DMS114 treated with DMSO at 0.1 percent for 48 hours (cell line): ENCODE measurements around the gene PDCD11.
"Not testable (repeated sequence)": the region's sequence is repeated elsewhere in the genome, so short reads cannot be mapped to it uniquely, and the experiment has no call there.

ENCODE experiments used
- DNase-seq: peaks from one replicate; lab custom pipeline; 2025; ENCODE audit not compliant: unreplicated experiment; lab: John Stamatoyannopoulos, UW

The PDCD11 gene, protein sequence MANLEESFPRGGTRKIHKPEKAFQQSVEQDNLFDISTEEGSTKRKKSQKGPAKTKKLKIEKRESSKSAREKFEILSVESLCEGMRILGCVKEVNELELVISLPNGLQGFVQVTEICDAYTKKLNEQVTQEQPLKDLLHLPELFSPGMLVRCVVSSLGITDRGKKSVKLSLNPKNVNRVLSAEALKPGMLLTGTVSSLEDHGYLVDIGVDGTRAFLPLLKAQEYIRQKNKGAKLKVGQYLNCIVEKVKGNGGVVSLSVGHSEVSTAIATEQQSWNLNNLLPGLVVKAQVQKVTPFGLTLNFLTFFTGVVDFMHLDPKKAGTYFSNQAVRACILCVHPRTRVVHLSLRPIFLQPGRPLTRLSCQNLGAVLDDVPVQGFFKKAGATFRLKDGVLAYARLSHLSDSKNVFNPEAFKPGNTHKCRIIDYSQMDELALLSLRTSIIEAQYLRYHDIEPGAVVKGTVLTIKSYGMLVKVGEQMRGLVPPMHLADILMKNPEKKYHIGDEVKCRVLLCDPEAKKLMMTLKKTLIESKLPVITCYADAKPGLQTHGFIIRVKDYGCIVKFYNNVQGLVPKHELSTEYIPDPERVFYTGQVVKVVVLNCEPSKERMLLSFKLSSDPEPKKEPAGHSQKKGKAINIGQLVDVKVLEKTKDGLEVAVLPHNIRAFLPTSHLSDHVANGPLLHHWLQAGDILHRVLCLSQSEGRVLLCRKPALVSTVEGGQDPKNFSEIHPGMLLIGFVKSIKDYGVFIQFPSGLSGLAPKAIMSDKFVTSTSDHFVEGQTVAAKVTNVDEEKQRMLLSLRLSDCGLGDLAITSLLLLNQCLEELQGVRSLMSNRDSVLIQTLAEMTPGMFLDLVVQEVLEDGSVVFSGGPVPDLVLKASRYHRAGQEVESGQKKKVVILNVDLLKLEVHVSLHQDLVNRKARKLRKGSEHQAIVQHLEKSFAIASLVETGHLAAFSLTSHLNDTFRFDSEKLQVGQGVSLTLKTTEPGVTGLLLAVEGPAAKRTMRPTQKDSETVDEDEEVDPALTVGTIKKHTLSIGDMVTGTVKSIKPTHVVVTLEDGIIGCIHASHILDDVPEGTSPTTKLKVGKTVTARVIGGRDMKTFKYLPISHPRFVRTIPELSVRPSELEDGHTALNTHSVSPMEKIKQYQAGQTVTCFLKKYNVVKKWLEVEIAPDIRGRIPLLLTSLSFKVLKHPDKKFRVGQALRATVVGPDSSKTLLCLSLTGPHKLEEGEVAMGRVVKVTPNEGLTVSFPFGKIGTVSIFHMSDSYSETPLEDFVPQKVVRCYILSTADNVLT (N-terminal part only)

DNA sequence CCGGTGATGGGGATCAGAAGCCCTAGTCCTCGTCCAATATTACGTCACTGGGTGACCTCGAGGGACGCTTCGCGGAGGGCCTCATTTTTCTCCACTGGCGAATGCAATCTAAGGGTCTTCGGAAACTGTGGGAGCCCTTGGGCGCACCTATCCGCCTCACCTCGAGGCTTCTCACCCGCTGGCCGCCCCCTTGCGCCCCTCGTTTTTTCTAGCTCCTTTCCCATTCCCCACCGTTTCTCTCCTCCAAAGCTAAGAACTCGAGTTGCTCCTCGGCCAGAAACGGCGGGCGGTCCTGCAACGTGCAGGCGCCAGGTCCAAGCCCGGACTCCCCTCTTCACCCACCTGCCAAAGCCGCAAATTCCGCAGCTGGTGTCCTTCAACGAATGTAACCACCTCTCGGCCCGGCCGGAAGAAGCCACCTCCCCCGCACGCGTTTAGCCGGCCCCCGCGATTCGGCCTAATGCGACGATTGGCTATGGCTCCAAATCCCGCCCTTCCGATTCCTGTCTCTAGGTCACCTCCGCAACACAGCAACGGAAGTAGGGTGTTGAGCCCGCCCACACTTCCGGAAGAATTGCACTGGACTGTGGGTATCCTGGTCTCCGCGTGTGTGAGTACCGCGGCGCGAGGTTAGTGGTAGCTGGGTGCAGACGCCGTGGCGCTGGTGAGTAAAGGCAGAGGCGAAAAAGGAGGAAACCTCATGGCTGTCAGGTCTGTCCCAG lies at the start of gene PDCD11, which contains the start of gene ATP5MK:
Gene PDCD11, plus strand, starts transcription at position 560 of the 722 bp plus-strand sequence. CDS start 1,801 bp downstream, outside the sequence.
Gene ATP5MK, minus strand, starts transcription at position 409 of the 722 bp plus-strand sequence. CDS start 4,018 bp downstream, outside the sequence.
- peak; percentile 99 for DNase-seq

DNA sequence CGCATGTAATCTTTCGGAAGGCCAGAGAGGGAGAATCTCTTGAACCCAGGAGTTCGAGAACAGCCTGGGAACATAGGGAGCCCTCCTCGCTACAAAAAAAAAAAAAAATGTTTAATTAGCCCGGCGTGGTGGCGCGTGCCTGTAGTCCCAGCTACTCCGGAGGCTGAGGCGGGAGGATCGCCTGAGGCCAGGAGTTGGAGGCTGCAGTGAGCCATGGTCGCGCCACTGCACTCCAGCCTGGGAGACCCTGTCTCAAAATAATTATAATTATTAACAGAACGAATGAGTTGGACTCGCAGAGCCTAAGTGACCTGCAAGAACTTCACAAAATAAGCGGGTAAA lies 46.3 kb upstream of the PDCD11 start:
- no peak for DNase-seq

DNA sequence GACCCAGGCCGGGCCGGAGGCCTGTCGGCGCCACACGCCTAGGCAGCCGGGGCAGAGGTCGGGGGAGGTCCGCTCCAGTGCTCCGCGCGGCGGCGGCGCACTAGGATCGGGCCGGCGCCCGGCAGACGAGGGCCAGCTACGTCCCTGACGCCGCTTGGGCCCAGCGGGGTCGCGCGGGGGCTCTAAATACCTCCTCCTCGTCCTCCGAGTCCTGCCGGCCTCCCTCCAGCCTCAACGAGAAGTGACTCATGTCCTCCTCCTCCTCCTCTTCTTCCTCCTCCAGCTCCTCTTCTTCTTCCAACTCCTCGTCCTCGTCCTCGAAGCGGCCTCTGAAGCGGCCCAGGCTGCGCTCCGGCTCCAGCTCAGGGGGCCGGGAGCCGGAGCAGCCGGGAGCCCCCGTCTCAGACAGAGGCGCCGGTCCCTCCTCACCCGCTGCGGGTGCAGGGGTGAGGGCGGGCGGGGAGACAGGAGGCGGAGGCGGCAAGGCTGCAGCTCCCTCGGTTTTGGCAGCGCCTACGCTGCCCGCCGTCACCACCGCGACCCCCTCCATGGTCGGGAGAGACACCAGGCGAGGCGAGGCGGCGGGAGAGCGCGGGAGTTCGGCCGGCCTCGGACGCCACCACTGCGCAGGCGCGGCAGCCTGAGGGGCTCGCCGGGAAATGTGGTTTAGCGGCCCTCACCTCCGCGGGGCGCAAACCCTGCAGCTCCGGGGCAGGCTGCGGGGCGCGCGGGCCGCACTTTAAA lies 45.7 kb upstream of the PDCD11 start, which contains the start of gene PCGF6:
Gene PCGF6, minus strand, starts transcription at position 624 of the 744 bp plus-strand sequence. Its CDS starts 74 bp downstream, at position 550.
- peak; percentile 81 for DNase-seq

DNA sequence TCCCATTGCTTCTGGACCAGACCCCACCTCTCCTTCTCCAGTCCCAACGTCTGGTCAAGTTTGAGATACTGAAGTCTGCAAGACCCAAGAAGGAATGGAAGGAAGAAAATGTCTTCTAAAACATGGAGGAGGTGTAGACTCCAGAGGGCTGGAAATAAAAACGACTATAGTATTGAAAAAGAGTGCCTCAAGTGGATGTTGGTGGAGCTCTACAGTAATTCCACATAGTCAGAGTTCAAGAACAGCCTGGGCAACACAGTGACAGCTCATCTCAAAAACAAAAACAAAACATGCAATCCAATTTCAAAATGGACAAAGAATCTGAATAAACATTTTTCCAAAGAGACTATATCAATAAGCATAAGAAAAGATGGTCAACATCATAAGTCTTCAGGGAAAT lies 43.1 kb upstream of the PDCD11 start:
- DNase-seq = peak; percentile 29

DNA sequence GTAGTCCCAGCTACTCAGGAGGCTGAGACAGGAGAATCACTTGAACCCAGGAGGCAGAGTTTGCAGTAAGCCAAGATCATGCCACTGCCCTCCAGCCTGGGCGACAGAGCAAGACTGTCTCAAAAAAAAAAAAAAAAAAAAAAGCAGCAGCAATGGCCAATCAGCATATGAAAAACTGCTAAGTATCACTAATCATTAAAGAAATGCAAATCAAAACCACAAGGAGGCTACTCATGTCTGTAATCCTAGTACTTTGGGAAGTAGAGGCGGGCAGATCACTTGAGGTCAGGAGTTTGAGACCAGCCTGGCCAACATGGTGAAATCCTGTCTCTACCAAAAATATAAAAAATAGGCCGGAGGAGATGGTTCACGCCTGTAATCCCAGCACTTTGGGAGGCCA lies 41.9 kb upstream of the PDCD11 start:
- DNase-seq = not testable (repeated sequence)

DNA sequence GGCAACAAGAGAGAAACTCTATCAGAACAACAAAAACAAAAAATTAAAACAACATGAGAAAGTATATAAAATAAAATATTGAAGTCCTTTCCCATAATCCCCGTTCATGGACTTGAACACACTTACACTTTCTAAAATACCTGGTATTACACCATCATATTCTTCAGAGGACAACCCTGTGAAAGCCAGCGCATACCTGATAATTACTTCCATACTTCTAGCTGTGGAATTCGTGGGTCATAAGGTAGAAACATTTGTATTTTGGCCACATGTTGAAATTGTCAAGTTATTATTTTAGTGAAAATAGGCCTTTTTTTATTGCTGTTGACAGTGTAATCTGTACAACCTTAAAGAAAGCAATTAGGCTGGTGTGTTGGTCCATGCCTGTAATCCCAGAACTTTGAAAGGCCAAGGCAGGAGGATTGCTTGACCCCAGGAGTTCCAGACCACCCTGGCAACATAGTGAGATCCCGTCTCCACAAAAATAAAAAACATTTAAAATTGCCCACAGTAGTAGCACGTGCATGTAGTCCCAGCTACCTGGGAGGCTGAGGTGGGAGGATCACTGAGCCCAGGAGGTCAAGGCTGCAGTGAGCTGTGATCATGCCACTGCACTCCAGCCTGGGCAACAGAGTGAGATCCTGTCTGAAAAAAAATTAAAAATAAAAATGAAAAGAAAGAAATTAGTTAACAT lies 40.4 kb upstream of the PDCD11 start:
- DNase-seq = no peak

DNA sequence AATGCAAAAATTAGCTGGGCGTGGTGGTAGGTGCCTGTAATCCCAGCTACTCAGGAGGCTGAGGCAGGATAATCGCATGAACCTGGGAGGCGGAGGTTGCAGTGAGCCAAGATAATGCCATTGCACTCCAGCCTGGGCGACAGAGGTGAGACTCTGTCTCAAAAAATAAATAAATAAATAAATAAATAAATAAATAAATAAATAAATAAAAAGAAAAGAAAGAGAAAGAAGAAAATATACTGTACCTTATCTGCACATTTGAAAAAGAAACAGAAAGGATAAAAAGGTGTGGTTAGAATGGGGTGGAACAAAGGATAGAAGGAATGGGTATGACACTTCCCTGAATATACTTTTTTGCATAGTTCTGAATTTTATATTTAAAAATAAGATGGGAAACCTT lies 36.9 kb upstream of the PDCD11 start:
- not testable (repeated sequence) for DNase-seq

DNA sequence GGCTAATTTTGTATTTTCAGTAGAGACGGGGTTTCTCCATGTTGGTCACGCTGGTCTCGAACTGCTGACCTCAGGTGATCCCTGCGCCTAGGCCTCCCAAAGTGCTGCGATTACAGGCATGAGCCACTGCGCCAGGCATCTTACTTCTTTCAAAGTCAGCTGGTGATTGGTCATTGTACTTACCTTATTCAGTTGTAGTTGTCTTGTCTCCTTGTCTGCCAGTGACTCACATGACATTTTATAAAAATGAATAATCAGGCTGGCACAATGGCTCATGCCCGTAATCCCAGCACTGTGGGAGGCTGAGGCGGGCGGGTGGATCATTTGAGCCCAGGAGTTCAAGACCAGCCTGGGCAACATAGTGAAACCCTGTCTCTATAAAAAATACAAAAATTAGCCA lies 35.6 kb upstream of the PDCD11 start:
- DNase-seq = not testable (repeated sequence)

DNA sequence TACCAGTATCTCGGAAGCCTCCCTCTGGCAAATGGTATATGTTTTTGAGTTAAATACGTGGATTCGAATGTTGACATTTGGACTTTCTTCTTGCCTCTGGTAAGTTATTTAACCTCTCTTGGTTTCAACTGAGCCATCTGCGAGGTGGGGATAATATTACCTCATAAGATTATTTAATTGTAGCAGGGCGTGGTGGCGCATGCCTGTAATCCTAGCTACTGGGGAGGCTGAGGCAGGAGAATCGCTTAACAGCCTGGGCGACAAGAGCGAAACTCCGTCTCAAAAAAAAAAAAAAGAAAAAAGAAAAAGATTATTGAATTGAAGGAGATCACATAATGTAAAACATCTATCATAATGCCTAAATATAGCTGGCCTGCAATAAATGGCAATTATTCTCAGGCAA lies 29.0 kb upstream of the PDCD11 start:
- DNase-seq = no peak

DNA sequence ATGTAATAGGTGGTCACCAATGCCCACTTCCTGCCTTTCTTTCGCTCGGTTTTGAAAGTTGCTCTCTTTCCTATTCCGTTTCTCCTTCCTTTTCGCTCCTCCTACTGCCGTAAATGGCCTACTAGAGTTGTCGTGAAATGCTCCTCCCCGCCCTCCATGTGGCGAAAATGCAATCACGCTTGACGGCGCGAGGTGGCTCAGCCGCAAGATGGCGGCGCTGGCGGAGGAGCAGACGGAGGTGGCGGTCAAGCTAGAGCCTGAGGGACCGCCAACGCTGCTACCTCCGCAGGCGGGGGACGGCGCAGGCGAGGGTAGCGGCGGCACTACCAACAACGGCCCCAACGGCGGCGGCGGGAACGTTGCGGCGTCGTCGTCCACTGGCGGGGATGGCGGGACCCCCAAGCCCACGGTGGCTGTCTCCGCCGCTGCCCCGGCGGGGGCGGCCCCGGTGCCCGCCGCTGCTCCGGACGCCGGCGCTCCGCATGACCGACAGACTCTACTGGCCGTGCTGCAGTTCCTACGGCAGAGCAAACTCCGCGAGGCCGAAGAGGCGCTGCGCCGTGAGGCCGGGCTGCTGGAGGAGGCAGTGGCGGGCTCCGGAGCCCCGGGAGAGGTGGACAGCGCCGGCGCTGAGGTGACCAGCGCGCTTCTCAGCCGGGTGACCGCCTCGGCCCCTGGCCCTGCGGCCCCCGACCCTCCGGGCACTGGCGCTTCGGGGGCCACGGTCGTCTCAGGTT lies 28.5 kb upstream of the PDCD11 start, which contains the start of gene TAF5:
Gene TAF5, plus strand, starts transcription at position 195 of the 737 bp plus-strand sequence. Its CDS starts 14 bp downstream, at position 209.
- peak; percentile 99 for DNase-seq

DNA sequence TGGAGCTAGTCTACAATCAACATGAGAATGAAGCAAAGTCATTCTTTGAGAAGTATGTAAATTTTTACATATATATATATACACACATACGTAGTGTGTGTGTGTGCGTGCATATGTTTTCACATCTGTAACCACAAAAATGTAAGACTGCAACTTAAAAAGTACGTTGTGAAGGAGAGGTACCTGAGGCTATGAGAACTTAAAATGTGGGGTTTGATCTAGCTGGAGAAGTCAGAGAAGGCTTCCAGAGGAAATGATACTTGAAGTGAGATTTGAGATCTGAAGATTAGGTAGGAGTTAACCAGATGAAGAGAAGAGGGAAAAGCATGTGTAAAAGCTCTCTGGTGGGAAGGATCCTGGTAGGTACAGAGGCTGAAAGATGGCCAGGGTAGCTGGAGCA lies 22.9 kb upstream of the PDCD11 start:
- DNase-seq = no peak

DNA sequence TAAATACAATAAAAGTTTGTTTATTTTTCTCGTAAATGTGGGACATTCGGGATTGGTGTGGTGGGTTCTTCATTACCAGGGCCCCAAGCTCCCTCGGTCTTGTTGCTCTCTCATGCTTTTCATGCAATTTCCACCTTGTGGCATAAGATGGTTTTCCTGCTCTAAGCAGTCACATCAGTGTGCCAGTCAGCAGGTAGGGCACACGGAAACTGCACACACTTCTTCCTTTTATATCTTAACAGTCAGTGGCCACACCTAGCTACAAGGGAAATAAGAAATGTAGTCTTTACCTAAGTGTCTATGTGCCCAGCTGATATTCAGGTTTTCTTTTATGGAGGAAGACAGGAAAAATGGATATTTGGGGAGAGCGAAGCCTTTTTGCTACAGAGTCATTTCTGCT lies 22.2 kb upstream of the PDCD11 start:
- no peak for DNase-seq

DNA sequence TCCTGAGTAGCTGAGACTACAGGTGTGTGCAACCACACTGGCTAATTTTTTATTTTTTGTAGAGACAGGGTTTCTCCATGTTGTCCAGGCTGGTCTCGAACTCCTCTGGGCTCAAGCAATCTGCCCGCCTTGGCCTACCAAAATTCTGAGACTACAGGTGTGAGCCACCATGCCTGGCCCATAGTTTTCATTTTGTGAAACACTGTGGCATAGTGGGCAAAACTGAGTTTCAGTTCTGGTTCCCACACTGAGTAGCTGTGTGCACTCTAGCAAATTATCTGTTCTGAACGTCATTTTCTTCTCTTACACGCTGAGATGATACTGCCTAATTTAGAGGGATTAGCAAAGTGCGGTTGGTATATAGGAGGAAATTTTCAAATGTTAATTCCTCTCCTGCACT lies 13.7 kb upstream of the PDCD11 start:
- no peak for DNase-seq

DNA sequence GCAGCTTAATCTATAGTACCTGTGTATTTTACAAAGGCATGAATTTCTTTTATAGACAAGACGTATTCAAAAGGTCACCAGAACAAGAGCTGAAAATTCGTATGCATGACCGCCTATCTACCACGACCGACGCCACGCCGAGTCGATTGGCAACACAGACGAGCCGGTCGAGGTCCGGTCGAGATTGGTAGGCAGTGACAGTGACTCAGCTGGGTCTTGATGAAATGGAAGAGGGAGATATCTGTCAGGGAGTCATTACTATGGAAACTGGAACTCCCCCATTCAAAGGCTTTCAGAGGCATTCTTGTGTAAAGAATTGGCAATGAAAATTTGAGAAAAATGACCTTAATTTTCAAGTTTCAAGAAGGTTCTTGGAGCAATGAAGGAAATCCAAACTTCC lies 2.2 kb upstream of the PDCD11 start:
- DNase-seq = no peak

DNA sequence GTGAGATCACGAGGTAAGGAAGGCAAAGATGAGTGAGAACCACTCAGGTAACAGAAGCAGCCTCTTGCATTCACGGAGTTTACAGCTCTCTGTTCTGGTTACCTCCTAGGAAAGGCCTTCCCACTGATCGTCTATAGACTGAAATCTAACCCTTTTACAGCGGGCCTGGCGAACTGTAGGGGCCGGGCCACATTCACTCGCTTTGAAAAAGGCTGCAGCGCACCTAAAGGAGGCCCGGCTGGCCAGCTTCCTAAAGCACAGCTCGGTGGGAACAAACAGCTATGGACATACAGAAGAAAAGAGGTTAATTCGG lies 716 bp upstream of the PDCD11 start:
- DNase-seq = no peak

DNA sequence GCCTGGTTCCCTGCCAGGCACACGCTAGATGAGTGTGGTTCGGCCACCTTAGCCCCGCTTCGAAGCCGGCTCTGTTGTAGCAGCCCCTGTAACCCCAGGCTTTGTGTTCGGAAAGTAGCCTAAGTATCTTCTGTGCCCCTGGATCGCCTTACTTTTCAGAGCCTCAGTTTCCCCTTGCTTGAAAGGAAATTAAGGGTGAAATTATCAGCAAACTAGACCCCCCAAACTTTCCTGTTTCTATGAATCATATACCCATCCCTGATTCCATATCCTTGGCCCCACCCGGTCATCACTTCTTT lies 312 bp downstream of the PDCD11 start:
- no peak for DNase-seq

DNA sequence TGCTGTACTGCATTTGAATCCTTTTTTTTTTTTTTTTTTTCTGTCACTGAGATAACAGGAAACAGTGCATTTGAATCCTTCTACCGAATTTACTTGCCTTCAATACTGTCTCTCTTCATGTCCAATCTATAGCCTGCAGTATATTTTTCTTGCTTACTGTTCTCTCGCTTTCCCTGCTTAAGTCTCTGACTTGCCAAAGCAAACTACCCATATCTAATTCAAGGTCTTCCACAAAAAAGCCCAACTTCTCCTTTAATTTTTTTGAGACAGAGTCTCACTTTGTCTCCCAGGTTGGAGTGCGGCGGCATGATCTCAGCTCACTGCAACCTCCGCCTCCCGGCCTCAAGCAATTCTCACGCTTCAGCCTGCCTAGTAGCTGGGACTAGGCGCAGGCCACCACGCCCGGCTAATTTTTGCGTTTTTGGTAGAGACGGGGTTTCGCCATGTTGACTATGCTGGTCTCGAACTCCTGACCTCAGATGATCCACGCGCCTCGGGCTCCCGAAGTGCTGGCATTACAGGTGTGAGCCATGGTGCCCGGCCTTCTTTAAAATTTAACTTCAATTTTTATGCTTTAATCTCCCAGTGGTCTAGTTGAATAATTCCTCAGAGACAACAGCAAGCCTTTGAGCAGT lies 882 bp downstream of the PDCD11 start:
- no peak for DNase-seq

DNA sequence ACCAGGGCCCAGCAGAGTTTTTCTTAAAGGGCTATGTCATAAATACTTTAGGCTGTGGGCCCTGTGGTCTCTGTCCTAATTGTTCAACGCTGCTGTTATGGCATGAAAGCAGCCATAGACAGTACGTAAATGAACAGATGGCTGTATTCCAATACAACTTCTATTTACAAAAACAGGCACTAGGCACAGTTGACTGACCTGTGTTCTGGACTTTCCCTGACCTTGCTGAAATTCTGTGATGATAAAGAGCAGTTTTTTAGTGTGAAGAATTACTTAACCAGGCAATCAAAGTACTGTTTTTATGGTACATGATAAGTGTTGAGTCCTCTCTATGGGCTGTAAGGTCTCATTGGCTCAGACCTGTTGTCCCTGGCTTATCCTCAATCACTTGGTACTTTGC lies 17.1 kb downstream of the PDCD11 start:
- no peak for DNase-seq
